ENCODE results near the gene ABCC6.
"Not testable (repeated sequence)": the region's sequence is repeated elsewhere in the genome, so short reads cannot be mapped to it uniquely, and the experiment has no call there.

The ABCC6 gene

DNA sequence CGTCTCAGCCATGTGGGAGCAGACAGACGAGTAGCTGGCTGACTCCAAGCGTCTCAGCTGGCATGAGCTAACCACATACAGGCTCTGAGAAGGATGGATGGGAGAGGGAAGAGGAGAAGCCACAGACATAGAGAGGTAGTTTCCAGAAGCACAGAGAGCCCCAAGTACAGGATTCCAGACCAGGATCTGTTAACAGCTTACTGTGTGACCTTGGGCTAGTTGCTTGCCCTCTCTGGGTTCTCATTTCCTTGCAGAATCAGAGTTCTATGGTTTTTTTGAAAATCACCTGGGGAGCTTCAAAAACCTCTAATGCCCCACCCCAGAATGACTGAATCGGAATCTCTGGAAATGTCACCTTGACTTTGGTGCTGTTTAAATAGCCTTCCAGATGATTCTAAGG is 60.2 kb downstream of the ABCC6 start:
- no peak overlapping the region for H3K4me3 ChIP-seq (ENCODE audit: low read depth, low read length)
- no peak for DNase-seq (ENCODE audit: low read depth)
- TF ChIP-seq, protein P1, sequence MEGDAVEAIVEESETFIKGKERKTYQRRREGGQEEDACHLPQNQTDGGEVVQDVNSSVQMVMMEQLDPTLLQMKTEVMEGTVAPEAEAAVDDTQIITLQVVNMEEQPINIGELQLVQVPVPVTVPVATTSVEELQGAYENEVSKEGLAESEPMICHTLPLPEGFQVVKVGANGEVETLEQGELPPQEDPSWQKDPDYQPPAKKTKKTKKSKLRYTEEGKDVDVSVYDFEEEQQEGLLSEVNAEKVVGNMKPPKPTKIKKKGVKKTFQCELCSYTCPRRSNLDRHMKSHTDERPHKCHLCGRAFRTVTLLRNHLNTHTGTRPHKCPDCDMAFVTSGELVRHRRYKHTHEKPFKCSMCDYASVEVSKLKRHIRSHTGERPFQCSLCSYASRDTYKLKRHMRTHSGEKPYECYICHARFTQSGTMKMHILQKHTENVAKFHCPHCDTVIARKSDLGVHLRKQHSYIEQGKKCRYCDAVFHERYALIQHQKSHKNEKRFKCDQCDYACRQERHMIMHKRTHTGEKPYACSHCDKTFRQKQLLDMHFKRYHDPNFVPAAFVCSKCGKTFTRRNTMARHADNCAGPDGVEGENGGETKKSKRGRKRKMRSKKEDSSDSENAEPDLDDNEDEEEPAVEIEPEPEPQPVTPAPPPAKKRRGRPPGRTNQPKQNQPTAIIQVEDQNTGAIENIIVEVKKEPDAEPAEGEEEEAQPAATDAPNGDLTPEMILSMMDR (IDR thresholded peaks at IDR 0.05; ENCODE audit: low read depth, low read length, missing control alignments): no peak

GRCh38 chr16:16162591-16162990 is 60.7 kb downstream of the ABCC6 start:
- no peak overlapping the region for H3K4me3 ChIP-seq (ENCODE audit: low read depth, low read length)
- DNase-seq (ENCODE audit: low read depth): no peak
- TF ChIP-seq, protein P1 (IDR thresholded peaks at IDR 0.05; ENCODE audit: low read depth, low read length, missing control alignments): no peak

- not testable (repeated sequence) for DNase-seq (ENCODE audit: low read depth); H3K4me3 ChIP-seq (ENCODE audit: low read depth, low read length)
Measured at GRCh38 chr16:16161840-16162239, 61.5 kb downstream of the ABCC6 start.

DNA sequence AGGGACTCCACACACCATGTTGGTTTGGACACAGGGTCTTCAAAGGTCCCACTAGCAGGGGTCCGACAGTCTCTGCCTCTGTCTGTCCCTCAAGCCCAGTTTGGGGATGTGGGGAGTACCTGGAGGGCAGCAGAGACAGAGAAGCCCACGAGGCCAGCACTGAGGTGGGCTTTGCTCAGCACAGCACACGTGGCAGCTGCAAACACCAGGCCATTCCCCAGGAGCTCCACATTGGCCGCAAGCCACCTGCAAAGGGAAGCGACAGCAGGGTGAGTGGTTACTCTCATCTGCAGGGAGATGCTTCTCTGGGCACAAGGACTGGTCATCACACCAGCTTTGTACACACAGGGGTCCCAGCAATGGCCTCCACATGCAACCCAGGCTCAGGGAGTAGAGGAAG is 62.0 kb downstream of the ABCC6 start:
- no peak for DNase-seq (ENCODE audit: low read depth)
- no peak overlapping the region for H3K4me3 ChIP-seq (ENCODE audit: low read depth, low read length)
- TF ChIP-seq, protein P1 (IDR thresholded peaks at IDR 0.05; ENCODE audit: low read depth, low read length, missing control alignments): no peak

GRCh38 chr16:16159662-16160061 is 63.6 kb downstream of the ABCC6 start:
- DNase-seq (ENCODE audit: low read depth): no peak
- no peak overlapping the region for H3K4me3 ChIP-seq (ENCODE audit: low read depth, low read length)
- TF ChIP-seq, protein P1 (IDR thresholded peaks at IDR 0.05; ENCODE audit: low read depth, low read length, missing control alignments): no peak

DNA sequence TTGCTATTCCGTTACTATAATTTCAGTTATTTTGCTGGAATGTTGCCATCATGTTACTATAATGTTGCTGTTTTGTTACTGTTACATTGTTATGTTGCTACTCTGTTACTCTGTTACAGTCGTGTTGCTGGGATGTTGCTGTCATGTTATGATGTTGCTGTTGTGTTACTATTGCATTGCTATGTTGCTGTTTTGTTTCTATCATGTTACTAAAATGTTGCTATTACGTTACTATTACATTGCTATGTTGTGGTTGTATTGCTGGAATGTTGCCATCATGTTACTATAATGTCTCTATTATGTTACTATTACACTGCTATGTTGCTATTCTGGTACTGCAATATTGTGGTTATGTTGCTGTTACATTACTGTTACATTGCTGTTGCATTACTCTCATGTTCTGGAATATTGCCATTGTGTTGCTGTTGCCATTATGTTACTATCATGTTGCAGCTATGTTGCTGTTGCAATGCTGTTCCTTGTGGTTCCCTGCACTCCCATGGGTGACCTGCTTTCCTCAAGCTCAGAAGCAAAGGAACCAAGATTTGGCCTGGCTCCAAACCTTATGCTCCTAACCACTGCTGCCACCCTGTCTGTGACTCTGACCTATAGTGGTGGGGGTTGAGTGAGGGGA is 64.4 kb downstream of the ABCC6 start:
- TF ChIP-seq, protein P1 (IDR thresholded peaks at IDR 0.05; ENCODE audit: low read depth, low read length, missing control alignments): no peak
- no peak for DNase-seq (ENCODE audit: low read depth)
- no peak overlapping the region for H3K4me3 ChIP-seq (ENCODE audit: low read depth, low read length)

DNA sequence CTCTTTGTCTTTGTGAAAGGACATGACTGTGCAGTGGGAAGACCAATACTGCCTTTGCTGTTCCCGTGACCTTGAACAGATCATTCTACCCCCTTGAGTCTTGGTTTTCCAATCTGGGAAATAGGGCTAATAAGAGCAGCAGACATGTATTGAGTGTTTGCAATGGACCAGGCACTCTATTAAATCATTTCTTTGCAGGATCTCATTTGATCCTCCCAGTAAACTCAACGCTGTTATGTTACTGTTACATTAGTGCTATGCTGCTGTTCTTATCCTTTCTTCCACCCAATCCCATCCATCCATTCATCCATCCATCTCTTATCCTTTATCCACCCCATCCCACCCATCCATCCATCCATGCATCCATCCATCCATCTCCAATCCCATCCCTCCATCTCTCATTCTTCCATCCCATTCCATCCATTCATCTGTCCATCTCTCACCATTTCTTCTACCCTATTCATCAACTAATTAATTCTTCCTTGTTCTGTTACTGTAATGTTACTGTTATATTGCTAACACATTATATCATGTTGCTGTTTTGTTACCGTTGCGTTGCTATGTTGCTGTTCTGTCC is 65.1 kb downstream of the ABCC6 start:
- TF ChIP-seq, protein P1 (IDR thresholded peaks at IDR 0.05; ENCODE audit: low read depth, low read length, missing control alignments): no peak
- H3K4me3 ChIP-seq (ENCODE audit: low read depth, low read length): no peak overlapping the region
- no peak for DNase-seq (ENCODE audit: low read depth)

Measured in GM12864 (cell line).